Measurements from ENCODE around the gene SELPLG.
"Not testable (repeated sequence)": the region's sequence is repeated elsewhere in the genome, so short reads cannot be mapped to it uniquely, and the experiment has no call there.

The SELPLG gene

GRCh38 chr12:108667349-108667748 is 33.7 kb upstream of the SELPLG start:
- no peak for TF ChIP-seq CTCF (IDR thresholded peaks at IDR 0.05; ENCODE audit: low read depth, low read length, missing control alignments)
- H3K4me3 ChIP-seq (ENCODE audit: low read depth, low read length) = no peak overlapping the region
- no peak for DNase-seq (ENCODE audit: low read depth)
- in situ Hi-C loops (cut with HindIII; ENCODE audit: low sequenced_read_pairs) = loop anchor here (5.0 to 25.0 kb wide), 3 partner anchors 57 to 170 kb away; partner anchors contain the start of genes ISCU and SART3

GRCh38 chr12:108666401-108666881 is 32.7 kb upstream of the SELPLG start:
- H3K4me3 ChIP-seq (ENCODE audit: low read depth, low read length) = no peak overlapping the region

GRCh38 chr12:108665608-108666202 is 32.0 kb upstream of the SELPLG start:
- no peak for TF ChIP-seq CTCF (IDR thresholded peaks at IDR 0.05; ENCODE audit: low read depth, low read length, missing control alignments)
- H3K4me3 ChIP-seq (ENCODE audit: low read depth, low read length) = no peak overlapping the region
- no peak for DNase-seq (ENCODE audit: low read depth)
- in situ Hi-C loops (cut with HindIII; ENCODE audit: low sequenced_read_pairs) = loop anchor here (5.0 to 25.0 kb wide), 3 partner anchors 59 to 172 kb away; partner anchors contain the start of genes ISCU and SART3

More at GRCh38 chr12:108666401-108666881, 32.7 kb upstream of the SELPLG start:
- in situ Hi-C loops (cut with HindIII; ENCODE audit: low sequenced_read_pairs) = loop anchor here (5.0 to 25.0 kb wide), 3 partner anchors 58 to 171 kb away; partner anchors contain the start of genes ISCU and SART3
- TF ChIP-seq CTCF (IDR thresholded peaks at IDR 0.05; ENCODE audit: low read depth, low read length, missing control alignments) = no peak
- DNase-seq (ENCODE audit: low read depth) = no peak

- peak; percentile 96 for TF ChIP-seq CTCF (IDR thresholded peaks at IDR 0.05; ENCODE audit: low read depth, low read length, missing control alignments)
- H3K4me3 ChIP-seq (ENCODE audit: low read depth, low read length) = no peak overlapping the region
- in situ Hi-C loops (cut with HindIII; ENCODE audit: low sequenced_read_pairs) = loop anchor here (5.0 to 25.0 kb wide), 3 partner anchors 60 to 173 kb away; partner anchors contain the start of genes ISCU and SART3
- DNase-seq (ENCODE audit: low read depth) = peak; percentile 95
Observed at GRCh38 chr12:108664338-108665258, 30.9 kb upstream of the SELPLG start.

- TF ChIP-seq CTCF (IDR thresholded peaks at IDR 0.05; ENCODE audit: low read depth, low read length, missing control alignments) = no peak
- no peak overlapping the region for H3K4me3 ChIP-seq (ENCODE audit: low read depth, low read length)
- in situ Hi-C loops (cut with HindIII; ENCODE audit: low sequenced_read_pairs) = loop anchor here (10.0 to 25.0 kb wide), 2 partner anchors 61 to 174 kb away; no protein-coding TSS in a partner anchor
- no peak for DNase-seq (ENCODE audit: low read depth)
Observed at GRCh38 chr12:108663324-108664015, 29.8 kb upstream of the SELPLG start.

- not testable (repeated sequence) for DNase-seq (ENCODE audit: low read depth); H3K4me3 ChIP-seq (ENCODE audit: low read depth, low read length)
- in situ Hi-C loops (cut with HindIII; ENCODE audit: low sequenced_read_pairs) = loop anchor here (25.0 kb wide), 1 partner anchor 179 kb away; no protein-coding TSS in a partner anchor
Observed at GRCh38 chr12:108658115-108658514, 24.4 kb upstream of the SELPLG start.
